CD4-positive, alpha-beta T cell treated with Interleukin-6 at 100 ng/mL for 8 hours (primary cell): ENCODE results near the gene SINHCAF.

ENCODE experiments used
- DNase-seq: peaks from one replicate; pipeline ENCODE4 v3.0.0-alpha.2; 2020; ENCODE audit warnings: mixed read lengths, low spot score

SINHCAF gene

DNA sequence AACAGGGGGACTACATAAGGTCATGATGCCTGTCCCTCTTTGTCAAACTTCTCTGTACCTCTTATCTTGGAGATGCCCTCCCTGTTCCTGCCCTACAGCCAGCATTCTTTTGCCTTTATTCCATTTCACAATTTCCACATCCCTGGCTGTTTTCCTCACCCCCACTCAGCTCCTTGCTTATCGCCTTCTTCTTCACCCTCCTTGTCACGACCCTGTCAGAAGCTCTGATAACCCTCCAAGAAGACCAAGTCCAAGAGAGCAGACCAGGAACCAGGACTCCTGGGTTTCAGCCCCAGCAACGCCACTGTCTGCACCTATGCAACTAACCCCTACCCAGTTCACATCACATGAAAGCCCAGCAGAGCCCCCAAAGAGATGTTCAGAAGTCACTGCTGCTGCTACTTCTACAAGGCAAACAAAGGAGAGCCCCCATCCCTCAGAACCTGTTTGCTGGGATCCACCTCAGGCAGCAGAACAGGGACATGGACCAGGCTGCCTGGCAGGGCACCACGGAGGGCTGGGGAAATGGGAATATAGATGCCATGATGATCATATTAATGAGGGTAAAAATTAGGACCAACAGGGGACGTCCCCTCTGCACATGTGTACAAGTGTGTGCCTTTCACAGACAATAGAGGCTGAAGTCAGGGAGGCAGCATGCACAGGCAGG, 92.8 kb downstream of the SINHCAF start:
- no peak for DNase-seq

DNA sequence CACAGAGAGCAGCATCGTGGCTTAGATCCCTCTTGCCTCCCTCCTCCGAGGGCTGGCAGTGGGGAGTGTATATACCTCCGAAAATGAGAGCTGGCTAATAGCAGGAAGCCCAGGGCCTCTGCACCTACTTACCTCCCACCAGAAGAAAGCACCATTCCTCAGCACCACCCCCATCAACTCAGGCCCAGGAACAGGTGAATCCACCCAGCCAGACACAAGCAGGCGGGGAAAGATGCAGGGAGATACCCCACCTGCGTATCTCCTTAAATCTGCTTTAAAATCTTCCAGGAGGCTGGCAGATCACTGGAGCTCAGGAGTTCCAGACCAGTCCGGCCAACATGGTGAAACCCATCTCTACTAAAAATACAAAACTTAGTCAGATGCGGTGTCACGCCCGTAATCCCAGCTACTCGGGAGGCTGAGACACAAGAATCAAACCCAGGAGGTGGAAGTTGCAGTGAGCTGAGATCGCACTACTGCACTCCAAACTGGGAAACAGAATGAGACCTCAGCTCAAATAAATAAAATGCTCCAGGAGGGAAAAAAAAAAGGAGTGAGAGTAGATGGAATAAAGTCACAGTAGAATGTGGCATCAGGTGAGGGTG, 93.5 kb downstream of the SINHCAF start:
- DNase-seq: no peak

DNA sequence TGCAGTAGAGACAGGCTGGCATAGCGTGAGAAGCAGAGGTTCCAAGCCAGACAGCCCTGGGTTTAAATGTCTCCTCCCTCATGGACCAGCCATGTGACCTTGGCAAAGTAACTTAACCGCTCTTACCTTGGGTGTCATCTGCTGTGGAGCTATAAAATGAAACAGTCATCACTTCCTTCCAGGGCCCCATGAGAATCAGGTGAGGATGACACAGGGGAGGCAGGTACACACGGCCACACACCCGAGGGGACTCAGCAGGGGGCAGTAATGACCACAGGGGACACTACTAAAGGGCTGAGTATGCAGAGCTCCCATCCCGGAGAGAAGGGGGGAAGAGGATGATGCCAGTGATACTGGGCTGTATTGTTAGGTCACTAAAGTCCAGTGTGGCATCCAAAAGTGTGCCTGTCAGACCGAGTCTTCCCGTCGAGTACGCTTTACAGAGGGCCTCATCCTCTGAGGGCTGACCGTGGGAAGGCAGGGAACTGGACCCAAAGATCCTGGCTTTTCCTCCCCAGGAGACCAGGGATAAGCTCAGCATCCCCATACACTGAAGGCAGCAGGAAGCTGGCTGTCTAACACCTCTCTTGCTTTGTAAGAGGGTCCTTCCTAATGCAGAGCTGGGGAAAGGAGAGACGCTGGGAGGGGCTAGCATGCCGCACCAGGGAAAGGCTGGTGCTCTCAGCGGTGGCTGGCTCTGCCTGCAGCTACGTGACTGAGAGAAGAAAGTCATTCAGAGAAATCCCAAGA, 94.2 kb downstream of the SINHCAF start:
- DNase-seq: no peak
